CD4-positive, alpha-beta T cell treated with Interleukin-6 at 100 ng/mL for 8 hours (primary cell): ENCODE measurements around the gene RASL10A.

Experiments
- DNase-seq: peaks from one replicate; pipeline ENCODE4 v3.0.0-alpha.2; 2020; ENCODE audit warnings: mixed read lengths, low spot score

Gene RASL10A

GRCh38 chr22:29267858-29268510 is 47.5 kb downstream of the RASL10A start, which contains the start of the genes EWSR1 and RHBDD3:
Gene EWSR1, plus strand, starts transcription at chr22:29268268. Its CDS starts 69 bp downstream, at chr22:29268337.
Gene RHBDD3, minus strand, starts transcription at chr22:29267981. Its CDS starts 2,355 bp downstream, at chr22:29265626.
- peak; percentile 93 for DNase-seq

GRCh38 chr22:29267462-29267857 is 48.0 kb downstream of the RASL10A start:
- no peak for DNase-seq

GRCh38 chr22:29266564-29267461 is 48.7 kb downstream of the RASL10A start:
- no peak for DNase-seq

- DNase-seq: no peak
Measured at GRCh38 chr22:29265929-29266328, 49.6 kb downstream of the RASL10A start.

GRCh38 chr22:29265305-29265704 is 50.2 kb downstream of the RASL10A start:
- no peak for DNase-seq

- no peak for DNase-seq
Measured at GRCh38 chr22:29263791-29264276, 51.7 kb downstream of the RASL10A start.
